DMS53 (cell line): ENCODE measurements around the gene PRLR.
"Not testable (repeated sequence)": the region's sequence is repeated elsewhere in the genome, so short reads cannot be mapped to it uniquely, and the experiment has no call there.

Experiments used
- DNase-seq: peaks from one replicate; lab custom pipeline; 2025; lab: John Stamatoyannopoulos, UW

PRLR gene

DNA sequence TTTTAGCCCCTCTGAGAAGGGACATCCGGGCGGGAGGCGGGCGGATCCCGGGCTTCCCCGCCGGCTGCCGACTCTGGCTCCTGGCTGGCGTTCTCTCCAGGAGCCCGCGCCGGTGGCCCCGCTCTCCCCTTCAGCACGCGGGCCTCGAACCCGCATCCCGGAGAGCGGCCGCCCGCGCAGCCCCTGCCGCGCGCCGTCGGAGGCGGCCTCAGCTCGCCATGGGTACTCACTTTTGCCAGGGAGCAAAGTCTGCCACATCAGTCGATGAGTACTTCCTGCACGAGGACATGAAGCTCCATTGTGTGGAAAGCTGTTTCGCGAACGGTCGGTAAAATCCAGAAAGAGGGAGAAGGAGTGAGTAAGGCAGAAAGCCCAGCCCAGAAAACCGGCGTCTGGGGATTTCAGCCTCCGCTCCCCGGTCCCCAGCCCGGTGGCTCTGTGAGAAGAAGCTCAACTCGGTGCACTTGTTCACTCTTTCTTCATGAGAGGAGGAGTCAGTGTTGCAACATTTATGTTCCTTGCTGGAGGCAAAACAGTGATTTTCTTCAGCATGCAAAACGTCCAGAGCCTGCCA, at the start of gene PRLR:
TSS of gene PRLR (minus strand) at position 450 of the 574 bp plus-strand sequence. CDS start 140,867 bp downstream, outside the sequence.
- peak; percentile 76 for DNase-seq

DNA sequence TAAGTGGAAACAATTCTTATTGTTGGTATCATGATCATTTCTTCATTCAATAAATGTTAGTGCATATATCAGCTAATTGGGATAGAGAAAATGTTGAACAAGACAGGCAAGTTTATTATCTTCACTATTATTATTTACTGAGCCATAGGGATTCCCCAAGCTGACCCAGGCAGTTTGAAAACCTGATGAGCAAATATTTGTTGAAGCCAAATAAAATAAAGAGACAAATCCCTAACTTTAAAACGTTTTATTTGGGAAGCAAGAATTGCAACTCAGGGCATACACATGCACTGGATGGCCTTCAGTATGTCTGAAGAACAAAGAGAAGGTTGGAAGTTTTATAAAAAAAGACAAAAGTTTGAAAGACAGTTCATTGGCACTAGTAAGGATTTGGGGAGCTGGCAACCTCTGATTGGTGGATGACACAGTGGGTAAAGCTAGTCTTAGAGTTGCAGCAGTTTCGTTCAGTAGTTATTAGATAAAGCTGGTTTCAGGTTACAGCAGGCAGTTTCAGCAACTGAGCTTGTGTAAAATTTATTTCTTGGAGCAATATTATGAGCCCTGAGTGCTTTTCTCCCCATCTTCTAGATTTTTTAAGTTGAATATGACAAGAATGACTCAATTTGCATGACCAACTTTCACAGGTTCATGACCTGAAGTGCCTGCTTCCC, 44.7 kb upstream of the PRLR start:
- peak; percentile 9 for DNase-seq

GRCh38 chr5:35269006-35269405, 38.7 kb upstream of the PRLR start:
- DNase-seq: no peak

- DNase-seq: no peak
Measured at GRCh38 chr5:35266276-35266675, 36.0 kb upstream of the PRLR start.

DNA sequence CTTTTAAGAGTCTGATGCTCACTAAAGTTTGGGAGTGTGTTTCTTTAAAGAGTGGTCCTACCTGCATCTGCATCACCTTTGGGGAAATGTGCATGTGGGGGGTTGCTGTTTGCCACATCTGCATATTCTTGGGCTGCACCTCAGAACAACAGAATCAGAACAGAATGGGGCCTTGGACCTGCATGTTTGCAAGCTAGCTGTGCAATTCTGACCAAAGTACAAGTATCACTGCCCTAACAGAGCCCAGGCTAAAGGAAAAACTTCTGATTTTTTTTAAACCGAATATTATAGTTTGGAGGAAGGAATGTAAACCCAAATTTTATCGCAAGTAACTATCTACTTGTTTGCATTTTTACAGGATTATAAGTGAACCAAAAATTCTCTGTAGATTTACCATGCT, 34.2 kb upstream of the PRLR start:
- DNase-seq: no peak

- no peak for DNase-seq
Measured at GRCh38 chr5:35263266-35263877, 33.1 kb upstream of the PRLR start.

DNA sequence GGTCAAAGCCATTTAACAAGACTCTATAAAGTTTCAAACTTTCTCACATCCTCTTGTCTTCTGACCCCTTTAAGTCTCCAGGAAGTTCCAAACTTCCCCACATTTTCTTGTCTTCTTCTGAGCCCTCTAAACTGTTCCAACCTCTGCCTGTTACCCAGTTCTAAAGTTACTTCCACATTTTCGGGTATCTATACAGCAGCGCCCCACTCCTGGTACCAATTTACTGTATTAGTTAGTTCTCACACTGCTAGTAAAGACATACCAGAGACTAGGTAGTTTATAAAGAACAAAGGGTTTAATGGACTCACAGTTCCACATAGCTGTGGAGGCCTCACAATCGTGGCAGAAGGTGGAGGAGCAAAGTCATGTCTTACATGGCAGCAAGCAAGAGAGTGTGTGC, 23.3 kb upstream of the PRLR start:
- DNase-seq: no peak

- DNase-seq: no peak
Measured at GRCh38 chr5:35252963-35253362, 22.7 kb upstream of the PRLR start.

DNA sequence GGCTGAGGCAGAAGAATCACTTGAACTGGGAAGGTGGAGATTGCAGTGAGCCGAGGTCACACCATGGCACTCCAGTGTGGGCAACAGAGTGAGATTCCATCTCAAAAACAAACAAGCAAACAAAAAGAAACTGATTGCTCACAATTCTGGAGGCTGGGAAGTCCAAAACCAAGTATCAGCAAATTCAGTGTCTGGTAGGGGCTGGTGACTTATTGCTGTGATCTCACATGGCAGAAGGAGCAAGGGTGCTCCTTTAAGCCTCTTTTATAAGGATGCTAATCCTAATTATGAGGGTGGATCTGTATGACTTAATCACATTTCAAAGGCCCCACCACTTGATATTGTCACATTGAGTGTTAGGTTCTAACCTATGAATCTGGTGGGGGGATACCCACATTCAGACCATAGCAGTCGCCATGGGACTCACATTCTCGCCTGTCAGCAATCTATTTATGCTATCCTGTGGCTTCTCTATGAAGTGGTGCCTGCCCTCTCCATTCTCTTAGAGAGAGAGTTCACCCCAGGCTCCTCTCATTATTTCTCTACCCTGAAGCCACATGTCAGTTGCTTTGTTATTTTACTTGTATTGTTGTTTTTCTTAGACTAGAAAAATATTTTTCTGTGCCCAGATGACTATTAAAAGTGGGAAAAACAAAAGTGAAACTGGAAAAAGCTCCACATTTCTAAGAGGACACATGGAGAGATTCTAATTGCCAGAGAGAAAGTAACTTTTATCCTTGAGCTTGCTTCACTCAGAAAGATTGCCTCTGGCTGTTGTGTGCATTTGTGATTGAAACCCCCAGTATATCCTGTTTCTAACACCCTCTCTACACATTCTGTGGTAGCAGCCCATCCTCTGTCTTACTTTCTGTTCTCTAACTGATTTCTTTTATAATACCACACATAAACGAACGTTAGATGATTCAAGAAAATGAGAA, 18.8 kb upstream of the PRLR start:
- DNase-seq: no peak

GRCh38 chr5:35247648-35248034, 17.4 kb upstream of the PRLR start:
- DNase-seq: no peak

DNA sequence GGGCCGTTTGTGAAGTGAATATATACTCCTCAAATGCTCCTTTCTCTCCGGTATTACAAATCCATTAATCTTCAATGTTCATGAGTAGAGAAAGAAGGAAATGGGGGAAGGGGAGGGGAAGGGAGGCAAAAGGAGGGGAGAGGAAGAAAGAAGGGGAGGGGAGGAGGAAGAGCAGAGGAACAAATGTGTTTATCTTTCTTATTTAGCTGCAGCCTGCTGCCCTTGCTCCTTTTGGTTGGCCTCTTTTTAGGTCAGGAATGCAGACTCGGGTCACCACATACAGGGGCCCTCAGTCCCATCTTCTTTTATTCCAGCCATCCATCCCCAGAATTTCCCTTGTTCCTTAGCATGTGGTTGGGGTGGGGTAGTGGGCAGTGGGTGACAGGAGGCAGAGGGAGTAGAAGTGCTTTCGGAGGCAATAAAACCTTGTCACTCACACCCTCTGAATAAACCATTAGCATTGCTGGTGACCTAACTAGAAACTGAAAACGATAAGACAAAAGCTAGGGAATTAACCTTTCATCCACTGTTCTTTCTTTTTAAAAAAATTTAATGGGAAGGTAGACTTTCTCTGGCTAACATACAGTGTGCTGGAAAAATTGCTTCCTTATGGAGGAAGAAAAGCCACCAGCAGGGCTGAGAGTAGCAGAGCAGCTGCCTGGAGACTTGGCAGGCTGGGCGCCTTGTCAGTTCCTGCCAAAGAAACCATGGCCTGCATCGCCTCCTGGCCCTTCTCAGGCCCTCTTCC, 16.8 kb upstream of the PRLR start:
- DNase-seq: no peak

DNA sequence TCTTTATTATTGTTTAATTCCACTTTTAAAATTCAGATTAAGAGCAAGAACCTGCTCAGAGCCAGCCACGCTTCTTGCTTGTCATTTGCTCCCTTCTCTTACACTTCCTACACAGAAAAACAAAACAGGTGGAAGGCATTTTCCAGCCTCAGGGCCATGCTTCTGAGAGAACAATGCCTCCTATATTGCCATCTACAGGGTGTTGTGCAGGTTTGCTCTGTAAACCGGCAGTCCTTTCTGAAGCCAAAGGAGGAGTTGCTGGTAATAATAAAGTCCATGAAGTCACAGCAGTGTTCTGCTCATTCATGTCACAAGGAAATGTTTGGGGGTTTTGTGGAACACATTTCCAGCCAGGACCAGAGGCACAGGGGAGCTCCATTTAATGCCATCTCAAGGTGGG, 16.1 kb upstream of the PRLR start:
- peak; percentile 47 for DNase-seq

- not testable (repeated sequence) for DNase-seq
Measured at GRCh38 chr5:35245371-35245770, 15.1 kb upstream of the PRLR start.

DNA sequence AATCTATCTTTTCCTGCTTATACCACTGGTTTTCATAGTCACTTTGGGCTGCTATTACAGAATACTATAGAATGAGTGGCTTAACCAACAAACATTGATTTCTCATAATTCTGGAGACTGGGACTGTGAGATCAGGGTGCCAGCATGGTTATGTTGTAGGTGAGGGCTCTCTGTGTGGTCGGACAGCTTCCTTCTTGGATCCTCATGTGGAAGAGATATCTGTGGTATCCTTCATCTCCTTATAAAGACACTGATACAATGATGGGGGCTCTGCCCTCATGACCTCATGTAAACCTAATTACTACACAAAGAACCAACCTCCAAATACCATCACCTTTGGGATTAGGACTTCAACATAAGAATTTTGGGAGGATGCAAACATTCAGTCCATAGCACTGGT, 13.9 kb upstream of the PRLR start:
- no peak for DNase-seq

DNA sequence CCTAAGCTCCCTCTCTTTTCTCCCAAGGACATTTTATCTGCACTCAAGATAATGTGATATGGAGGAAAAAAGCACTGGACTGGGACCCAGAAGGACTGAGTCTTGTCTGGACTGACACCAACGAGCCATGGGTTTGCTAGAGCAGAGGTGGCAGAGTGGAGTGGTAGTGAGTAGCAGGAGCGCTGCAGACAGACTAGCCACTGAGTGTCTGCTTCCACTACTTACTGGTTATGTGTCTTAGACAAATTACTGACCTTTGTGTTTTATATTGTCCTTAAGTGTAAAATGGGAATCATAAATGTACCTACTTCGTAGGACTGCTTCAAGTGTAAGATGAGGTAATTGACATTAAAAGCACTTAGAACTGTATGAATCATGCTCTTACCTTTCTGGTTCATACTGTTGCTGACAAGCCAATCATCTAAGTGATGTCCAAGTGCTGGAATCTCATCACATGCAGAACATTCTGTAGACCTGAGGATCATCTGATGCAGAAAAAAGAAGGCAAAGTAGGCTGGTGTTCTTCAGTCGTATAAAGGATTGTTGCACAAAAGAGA, 12.5 kb upstream of the PRLR start:
- peak; percentile 50 for DNase-seq

- no peak for DNase-seq
Measured at GRCh38 chr5:35240892-35241291, 10.6 kb upstream of the PRLR start.

GRCh38 chr5:35239911-35240610, 9.8 kb upstream of the PRLR start:
- DNase-seq: peak; percentile 7

GRCh38 chr5:35239476-35239875, 9.2 kb upstream of the PRLR start:
- no peak for DNase-seq

DNA sequence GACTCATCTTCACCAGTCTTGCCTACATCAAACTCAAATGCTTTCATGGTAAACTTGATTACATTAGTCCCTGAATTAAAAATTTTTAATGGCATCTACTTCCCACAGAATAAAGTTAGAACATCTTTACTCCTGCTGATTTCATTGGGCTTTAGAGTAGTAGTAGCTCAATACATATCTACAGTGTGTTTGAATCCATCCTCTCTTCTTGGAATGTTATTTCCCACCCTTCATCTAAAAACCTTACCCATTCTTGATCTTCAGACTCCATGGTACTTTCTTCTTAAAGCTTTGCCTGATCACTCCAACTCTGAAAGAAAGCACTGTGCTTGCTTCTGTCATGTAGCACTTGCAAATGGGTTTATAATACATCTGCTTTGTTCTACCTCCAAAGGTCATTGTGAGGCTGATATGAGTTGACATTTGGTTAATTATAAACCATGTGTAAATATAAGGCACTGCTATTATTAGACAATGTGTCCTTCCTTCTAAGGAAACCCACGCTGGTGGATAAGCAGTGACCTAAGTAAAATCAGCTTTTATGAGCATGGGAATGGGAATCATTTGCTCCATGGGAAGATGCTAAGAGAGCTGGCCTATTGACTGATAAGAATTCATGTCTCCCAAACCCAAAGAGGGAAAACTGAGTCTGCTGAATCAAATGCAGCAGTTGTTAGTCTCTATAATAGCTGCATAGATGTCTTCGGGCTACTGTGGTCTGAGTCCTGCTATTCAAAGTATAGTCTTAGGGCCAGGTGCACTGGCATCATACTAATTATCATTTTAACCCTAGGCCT, 7.5 kb upstream of the PRLR start:
- DNase-seq: peak; percentile 89

DNA sequence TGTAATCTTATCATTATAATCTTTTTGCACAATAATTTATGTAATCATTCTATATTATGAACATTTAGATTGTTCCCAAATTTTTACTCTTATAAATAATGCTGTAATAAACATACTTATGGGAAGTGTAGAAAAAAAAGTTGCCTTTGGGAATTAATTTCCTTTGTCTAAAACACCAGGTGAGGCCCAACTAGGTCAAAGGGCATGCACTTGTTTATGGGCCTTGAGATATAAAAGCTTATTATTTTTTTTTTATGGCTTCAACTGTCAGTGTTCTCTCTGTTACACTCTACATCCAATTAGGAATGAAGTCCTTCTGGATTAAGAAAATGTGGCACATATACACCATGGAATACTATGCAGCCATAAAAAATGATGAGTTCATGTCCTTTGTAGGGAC, 6.5 kb upstream of the PRLR start:
- DNase-seq: no peak
